Endothelial cell of umbilical vein (primary cell): ENCODE measurements around the gene C16orf74. TPM values are rescaled to one million over a fixed set of nuclear protein-coding genes. Genes with fewer than 3 reads are reported as not detected.

Experiments used
- BruUV-seq: library from RNA; stranded (reverse); fragments of 400-500 nt; replicated peaks from 2 replicates; lab custom pipeline; 2021; lab: Mats Ljungman, UMichigan
- CTCF ChIA-PET: fragments of 300-600, 350-600 bp; sonication (Branson Sonifier 250); formaldehyde crosslinking; loops from one replicate; lab custom pipeline; 2021; ENCODE audit warnings: antibody characterized with exemption, inconsistent platforms; lab: Charles Lee
- POLR2A ChIA-PET: fragments of 300-600, 350-600 bp; sonication (Branson Sonifier 250); formaldehyde crosslinking; loops from one replicate; lab custom pipeline; 2021; ENCODE audit warnings: antibody characterized with exemption, inconsistent platforms; lab: Charles Lee
- DNase-seq: peaks from one replicate; pipeline ENCODE4 v3.0.0-alpha.2; 2011; ENCODE audit warnings: low read depth, low spot score
- FAIRE-seq: peaks from 2 replicates; lab custom pipeline; 2011; peaks lifted over from hg19 to GRCh38; lab: Jason Lieb, UNC
- H2AFZ ChIP-seq: 2 replicates; pipeline ENCODE4 v1.6.0; 2012; ENCODE audit warnings: low read depth, low read length, control low read depth, inconsistent platforms
- H3K27ac ChIP-seq: 2 replicates; pipeline ENCODE4 v1.5.1; 2011; ENCODE audit warnings: low read depth, mild to moderate bottlenecking, control low read depth, low read length, moderate library complexity; ENCODE audit not compliant: insufficient read depth
- H3K27me3 ChIP-seq, 2 experiments: 2 replicates each; pipeline versions ENCODE4 v1.6.0 to v1.6.1; 2011; ENCODE audit warnings: low read length in 2 of 2, mixed read lengths in 1 of 2; ENCODE audit not compliant: control insufficient read depth in 2 of 2, insufficient read depth in 2 of 2
- H3K36me3 ChIP-seq, 2 experiments: 2 replicates in 1 of 2; 3 replicates in 1 of 2; pipeline ENCODE4 v1.5.1; 2011; ENCODE audit warnings: low read length in 2 of 2, mild to moderate bottlenecking in 1 of 2, moderate library complexity in 1 of 2; ENCODE audit not compliant: control insufficient read depth in 2 of 2, insufficient read depth in 2 of 2; ENCODE audit errors: extremely low read depth in 1 of 2
- H3K4me1 ChIP-seq: 3 replicates; pipeline ENCODE4 v1.5.1; 2011; ENCODE audit warnings: mild to moderate bottlenecking, low read length; ENCODE audit not compliant: control insufficient read depth, insufficient read depth; ENCODE audit errors: extremely low read depth
- H3K4me2 ChIP-seq: 2 replicates; pipeline ENCODE4 v1.6.1; 2011; ENCODE audit warnings: low read length, control low read depth, mixed read lengths; ENCODE audit not compliant: insufficient read depth
- H3K4me3 ChIP-seq, 3 experiments: fragments of 200-600 bp in 1 of 3; sonication (generic), shearing (Covaris generic) in 1 of 3; replicated peaks in 1 of 3; 2 replicates each; pipeline ENCODE4 v1.5.1; 2011 to 2016; ENCODE audit warnings: control low read depth in 3 of 3, low read length in 3 of 3, mild to moderate bottlenecking in 2 of 3, inconsistent platforms in 1 of 3, low read depth in 1 of 3, moderate library complexity in 1 of 3; ENCODE audit not compliant: insufficient read depth in 1 of 3
- H3K79me2 ChIP-seq: 2 replicates; pipeline ENCODE4 v1.6.0; 2012; ENCODE audit warnings: low read length, inconsistent platforms; ENCODE audit not compliant: control insufficient read depth, insufficient read depth
- H3K9ac ChIP-seq: replicated peaks from 2 replicates; pipeline ENCODE3; 2011; ENCODE audit warnings: low read length, control low read depth; ENCODE audit not compliant: insufficient read depth; ENCODE audit errors: extremely low read depth
- H3K9me1 ChIP-seq: replicated peaks from 3 replicates; pipeline ENCODE4 v1.6.0; 2011; ENCODE audit warnings: mild to moderate bottlenecking, low read length; ENCODE audit not compliant: control insufficient read depth, insufficient read depth; ENCODE audit errors: extremely low read depth
- H3K9me3 ChIP-seq: replicated peaks from 2 replicates; pipeline ENCODE4 v1.5.1; 2012; ENCODE audit warnings: low read length, inconsistent platforms; ENCODE audit not compliant: control insufficient read depth, insufficient read depth
- H4K20me1 ChIP-seq: replicated peaks from 2 replicates; pipeline ENCODE3; 2011; ENCODE audit warnings: mild to moderate bottlenecking, low read length; ENCODE audit not compliant: control insufficient read depth, insufficient read depth; ENCODE audit errors: extremely low read depth
- CTCF ChIP-seq, 2 donors: IDR thresholded peaks; 1 replicate in 1 of 2; 2 replicates in 1 of 2; pipeline ENCODE4 v1.5.1; 2011; ENCODE audit warnings: low read length in 2 of 2, mild to moderate bottlenecking in 2 of 2, moderate library complexity in 2 of 2, control low read depth in 1 of 2, inconsistent platforms in 1 of 2, low read depth in 1 of 2; ENCODE audit not compliant: insufficient read depth in 1 of 2; ENCODE audit errors: extremely low read depth in 1 of 2
- EZH2 ChIP-seq: IDR thresholded peaks from 2 replicates; pipeline ENCODE4 v1.6.1; 2012; ENCODE audit warnings: borderline replicate concordance, low read depth, mild to moderate bottlenecking, moderate library complexity, low read length, inconsistent platforms; ENCODE audit not compliant: severe bottlenecking
- FOS ChIP-seq: IDR thresholded peaks from 2 replicates; pipeline ENCODE4 v1.6.1; 2011; ENCODE audit warnings: mild to moderate bottlenecking, low read length, moderate library complexity, borderline replicate concordance; ENCODE audit not compliant: insufficient read depth
- GATA2 ChIP-seq: IDR thresholded peaks from 2 replicates; pipeline ENCODE4 v1.7.0; 2011; ENCODE audit warnings: low read depth, mild to moderate bottlenecking, moderate library complexity, mixed read lengths, low read length; ENCODE audit not compliant: insufficient read length, insufficient read depth
- JUN ChIP-seq: IDR thresholded peaks from 2 replicates; pipeline ENCODE4 v1.6.1; 2011; ENCODE audit warnings: borderline replicate concordance, low read depth; ENCODE audit not compliant: insufficient read length, insufficient read depth
- MAX ChIP-seq: IDR thresholded peaks from 2 replicates; pipeline ENCODE4 v1.6.1; 2011; ENCODE audit not compliant: insufficient read depth, insufficient read length
- MYC ChIP-seq: IDR thresholded peaks from one replicate; pipeline ENCODE4 v1.6.1; 2011; ENCODE audit warnings: mild to moderate bottlenecking, low read depth, low read length
- POLR2A ChIP-seq: IDR thresholded peaks from 2 replicates; pipeline ENCODE4 v1.6.1; 2012; ENCODE audit warnings: low read depth, mild to moderate bottlenecking, control low read depth, low read length
- POLR2AphosphoS5 ChIP-seq: IDR thresholded peaks from 2 replicates; pipeline ENCODE4 v1.6.1; 2012; ENCODE audit warnings: low read depth, mild to moderate bottlenecking, control low read depth, low read length, moderate library complexity; ENCODE audit not compliant: insufficient read depth
- dilution Hi-C: fragments of 300-500 bp; cut with MboI; formaldehyde crosslinking; loops from one replicate; pipeline ENCODE4 v1.15.0; 2019; ENCODE audit warnings: low sequenced_read_pairs; ENCODE audit not compliant: extremely low pct_ligation_motif_present
- intact Hi-C: fragments of 100-400 bp; cut with micrococcal nuclease; formaldehyde crosslinking; loops from one replicate; pipeline ENCODE4 v1.10.0; 2022
- polyA plus RNA-seq, 4 experiments: library from polyadenylated mRNA; depleted of rRNA in 3 of 4; stranded (reverse) in 3 of 4; unstranded in 1 of 4; fragments of >200 nt; gene quantifications; 2 replicates each; pipeline versions ENCODE4 v1.2.1 to v1.2.3, GENCODE V29; 2011 to 2012; ENCODE audit warnings: missing spikeins in 1 of 4
- total RNA-seq: library from RNA; stranded (reverse); gene quantifications from 2 replicates; pipeline ENCODE4 v1.2.3, GENCODE V29; 2021

The C16orf74 gene
- total and polyA plus RNA-seq, 2 donors (not counting 3 experiments of a cell fraction or from before 2014, with no cell fraction given), result 12.1 to 38.7 TPM

- Histone ChIP-seq H4K20me1 (no peaks in the 10 kb centered on the region), H3K9me1 (no peaks in the 10 kb centered on the region), H3K27ac (no peak overlapping the region), H3K9me3 (no peaks in the 10 kb centered on the region), H2AFZ (no peak overlapping the region), H3K79me2 (no peaks in the 10 kb centered on the region), H3K27me3 (no peaks in the 10 kb centered on the region), H3K36me3 (no peaks in the 10 kb centered on the region), H3K4me1 (no peaks in the 10 kb centered on the region), H3K4me3 (no peak overlapping the region), H3K4me2 (no peak overlapping the region), H3K9ac (no peak overlapping the region)
- dilution Hi-C loops (no loop called here), intact Hi-C loops (no loop called here)
- DNase-seq, result no peak
- TF ChIP-seq POLR2AphosphoS5, result no peak
- no peak for TF ChIP-seq POLR2A
- TF ChIP-seq GATA2, result no peak
- TF ChIP-seq EZH2, result no peak
- TF ChIP-seq MYC, result no peak
- no peak for TF ChIP-seq CTCF (IDR thresholded peaks at IDR 0.05; ENCODE audit: extremely low read depth in 1 of 2, insufficient read depth in 1 of 2, low read depth in 1 of 2, low read length in 2 of 2)
- TF ChIP-seq FOS, result no peak
- TF ChIP-seq MAX, result no peak
- no peak for TF ChIP-seq JUN
- ChIA-PET POLR2A (no interaction called here), CTCF (interaction anchor here (1.0 kb wide), 1 partner anchor 10 kb away, joined by 4 read pairs; no protein-coding TSS in a partner anchor)
- no peak for FAIRE-seq
- BruUV-seq, result no TSS peak
Measured at GRCh38 chr16:85706449-85707034, 44.4 kb downstream of the C16orf74 start.
